K562 (cell line): ENCODE data around the gene IL12B. TPM values are rescaled to one million over a fixed set of nuclear protein-coding genes. Genes with fewer than 3 reads are reported as not detected.

Source experiments
- ATAC-seq: fragments of 200-7000 bp; cut with Tn5 transposase; 3 replicates; pipeline ENCODE4 v1.9.1; 2020; ENCODE audit warnings: moderate library complexity
- BruUV-seq: library from RNA; stranded (reverse); fragments of 400-500 nt; replicated peaks from 2 replicates; lab custom pipeline; 2021; lab: Mats Ljungman, UMichigan
- CTCF ChIA-PET: fragments of 300-600 bp; formaldehyde crosslinking; extraction: SDS; loops from one replicate; lab custom pipeline; 2021; ENCODE audit warnings: low intra/inter-chr PET ratio; lab: Yijun Ruan, JAX
- POLR2A ChIA-PET: fragments of 300-600, 350-650 bp; sonication (Branson Sonifier 250); formaldehyde crosslinking; extraction: SDS; loops from one replicate; lab custom pipeline; 2021; ENCODE audit warnings: antibody characterized with exemption, inconsistent platforms; lab: Yijun Ruan, JAX
- DNase-seq, 4 experiments: peaks; one replicate each; pipeline versions ENCODE4 v3.0.0 to v3.0.0-alpha.2; 2011 to 2018; ENCODE audit warnings: low spot score in 3 of 4, mixed read lengths in 3 of 4; ENCODE audit errors: extremely low read depth in 1 of 4
- FAIRE-seq: peaks from 2 replicates; lab custom pipeline; 2011; peaks lifted over from hg19 to GRCh38; lab: Jason Lieb, UNC
- H2AFZ ChIP-seq: 2 replicates; pipeline ENCODE4 v1.6.0; 2011; ENCODE audit warnings: low read depth, low read length, control low read depth, inconsistent platforms
- H3K27ac ChIP-seq: fragments of 200-600 bp; 3 replicates; pipeline ENCODE4 v1.8.0; 2011; ENCODE audit warnings: low read depth, mild to moderate bottlenecking, control low read depth, inconsistent platforms, low read length, moderate library complexity, mixed read lengths; ENCODE audit errors: extremely low read depth
- H3K27me3 ChIP-seq, 2 experiments: fragments of 300-600 bp in 1 of 2; 2 replicates in 1 of 2; 3 replicates in 1 of 2; pipeline versions ENCODE4 v1.6.0 to v1.8.0; 2011; ENCODE audit warnings: inconsistent platforms in 2 of 2, low read length in 2 of 2, mild to moderate bottlenecking in 1 of 2, mixed read lengths in 1 of 2, moderate library complexity in 1 of 2; ENCODE audit not compliant: control insufficient read depth in 2 of 2, insufficient read depth in 2 of 2
- H3K36me3 ChIP-seq: fragments of 300-600 bp; 3 replicates; pipeline ENCODE4 v1.8.0; 2011; ENCODE audit warnings: mild to moderate bottlenecking, low read length, inconsistent platforms; ENCODE audit not compliant: control insufficient read depth, insufficient read depth
- H3K4me1 ChIP-seq, 2 experiments: fragments of 200-600 bp in 1 of 2; replicated peaks in 1 of 2; 2 replicates in 1 of 2; 3 replicates in 1 of 2; pipeline versions ENCODE4 v1.5.1 to v1.8.0; 2011; ENCODE audit warnings: inconsistent platforms in 2 of 2, low read length in 2 of 2, mild to moderate bottlenecking in 1 of 2, mixed read lengths in 1 of 2, moderate library complexity in 1 of 2; ENCODE audit not compliant: control insufficient read depth in 2 of 2, insufficient read depth in 2 of 2
- H3K4me2 ChIP-seq: 2 replicates; pipeline ENCODE4 v1.6.1; 2011; ENCODE audit warnings: low read length, control low read depth, inconsistent platforms, mixed read lengths; ENCODE audit not compliant: insufficient read depth
- H3K4me3 ChIP-seq: fragments of 200-600 bp; sonication (generic), shearing (Covaris generic); 2 replicates; pipeline ENCODE4 v1.5.1; 2016; ENCODE audit warnings: control low read depth, inconsistent platforms
- H3K79me2 ChIP-seq: fragments of 200-600 bp; 3 replicates; pipeline ENCODE4 v1.8.0; 2011; ENCODE audit warnings: low read length, inconsistent platforms; ENCODE audit not compliant: control insufficient read depth, insufficient read depth
- H3K9ac ChIP-seq, 2 experiments: 2 replicates each; pipeline versions ENCODE4 v1.6.0 to v1.6.1; 2011; ENCODE audit warnings: low read depth in 2 of 2, low read length in 2 of 2, control low read depth in 1 of 2, inconsistent platforms in 1 of 2, mild to moderate bottlenecking in 1 of 2, mixed read lengths in 1 of 2; ENCODE audit not compliant: insufficient read depth in 1 of 2
- H3K9me1 ChIP-seq: one replicate; pipeline ENCODE4 v1.6.0; 2011; ENCODE audit warnings: inconsistent platforms, mild to moderate bottlenecking, low read length, moderate library complexity; ENCODE audit not compliant: control insufficient read depth, insufficient read depth
- H3K9me3 ChIP-seq: replicated peaks from 2 replicates; pipeline ENCODE4 v1.5.1; 2011; ENCODE audit warnings: low read depth, low read length, inconsistent platforms; ENCODE audit not compliant: control insufficient read depth, insufficient read depth
- H4K20me1 ChIP-seq: replicated peaks from 2 replicates; pipeline ENCODE4 v1.6.1; 2011; ENCODE audit warnings: low read length, inconsistent platforms, mixed read lengths; ENCODE audit not compliant: control insufficient read depth, insufficient read depth
- CTBP1 ChIP-seq: fragments of 450-650 bp; IDR thresholded peaks from 2 replicates; pipeline ENCODE4 v1.6.1; 2016; ENCODE audit warnings: borderline replicate concordance
- ESRRA ChIP-seq: fragments of 450-650 bp; IDR thresholded peaks from 2 replicates; pipeline ENCODE4 v1.6.1; 2014; ENCODE audit warnings: low read depth, mild to moderate bottlenecking, moderate library complexity, borderline replicate concordance
- GTF2A2 ChIP-seq: IDR thresholded peaks from 2 replicates; pipeline ENCODE4 v1.6.1; 2016; ENCODE audit warnings: mild to moderate bottlenecking, missing genetic modification characterization, missing compliant biosample characterization
- SP2 ChIP-seq: IDR thresholded peaks from 2 replicates; pipeline ENCODE4 v1.6.1; 2011; ENCODE audit warnings: mild to moderate bottlenecking, low read depth, low read length, moderate library complexity; ENCODE audit not compliant: poor library complexity, severe bottlenecking; ENCODE audit errors: extremely low read depth
- ZFX ChIP-seq: sonication (generic); formaldehyde crosslinking; IDR thresholded peaks from 2 replicates; pipeline ENCODE4 v1.8.0; 2022; ENCODE audit warnings: mild to moderate bottlenecking, missing genetic modification reagents, moderate library complexity
- ZNF507 ChIP-seq: conservative IDR thresholded peaks from 2 replicates; pipeline ENCODE4 v1.6.1; 2017; ENCODE audit warnings: missing genetic modification characterization, missing compliant biosample characterization
- ZNF778 ChIP-seq: fragments of 450-650 bp; formaldehyde crosslinking; IDR thresholded peaks from 2 replicates; pipeline ENCODE4 v1.4.0; 2020; ENCODE audit warnings: mild to moderate bottlenecking, moderate library complexity
- in situ Hi-C: fragments of 300-500 bp; cut with MboI; formaldehyde crosslinking; loops from 4 replicates; pipeline ENCODE4 v1.15.0; 2018; ENCODE audit warnings: inconsistent platforms, mixed read lengths
- intact Hi-C: fragments of 100-400 bp; cut with micrococcal nuclease; formaldehyde crosslinking; loops from 2 replicates; pipeline ENCODE4 v1.14.2; 2022
- polyA plus RNA-seq, 8 experiments: library from polyadenylated mRNA; depleted of rRNA in 4 of 8; stranded (reverse) in 5 of 8; unstranded in 3 of 8; fragments of >200 nt; fragmentation: Nextera tagmentation in 2 of 8; fragmentation: Illumina TruSeq in 1 of 8; extraction: Ambion mirVana in 2 of 8; extraction: Trizol in 1 of 8; gene quantifications; 2 replicates each; pipeline versions ENCODE4 v1.2.1 to v1.2.3, GENCODE V29; 2011 to 2014; ENCODE audit warnings: inconsistent platforms in 1 of 8, missing spikeins in 1 of 8
- total RNA-seq, 7 experiments: library from RNA; depleted of rRNA in 6 of 7; stranded (reverse); fragments of >200 nt in 6 of 7; fragmentation: Illumina TruSeq in 2 of 7; extraction: Trizol in 2 of 7; gene quantifications; 2 replicates each; pipeline versions ENCODE4 v1.2.1 to v1.2.3, GENCODE V29; 2011 to 2021; ENCODE audit warnings: low replicate concordance in 1 of 7
- TF ChIP-seq, protein P1 (sequence below), 2 experiments: fragments of 150-350 bp in 1 of 2; IDR thresholded peaks; 2 replicates each; pipeline ENCODE4 v1.6.1; 2012 to 2016; ENCODE audit warnings: low read depth in 2 of 2, low read length in 2 of 2, mild to moderate bottlenecking in 1 of 2, moderate library complexity in 1 of 2
- TF ChIP-seq, protein P2 (sequence below), 2 experiments: IDR thresholded peaks in 1 of 2; conservative IDR thresholded peaks in 1 of 2; 2 replicates each; pipeline ENCODE4 v1.6.1; 2016; ENCODE audit warnings: low read depth in 2 of 2, mild to moderate bottlenecking in 1 of 2, missing compliant biosample characterization in 1 of 2, missing genetic modification characterization in 1 of 2, moderate library complexity in 1 of 2
- TF ChIP-seq, protein P3 (sequence below): fragments of 250-450 bp; sonication (Bioruptor Pico); IDR thresholded peaks from 2 replicates; pipeline ENCODE4 v1.5.0; 2020; ENCODE audit warnings: mild to moderate bottlenecking
- TF ChIP-seq, protein P4 (sequence below): IDR thresholded peaks from 2 replicates; pipeline ENCODE4 v1.6.1; 2011; ENCODE audit warnings: borderline replicate concordance, low read depth, mild to moderate bottlenecking, moderate library complexity, low read length; ENCODE audit not compliant: insufficient read depth, poor library complexity, severe bottlenecking

Gene IL12B
- total and polyA plus RNA-seq, 9 of the 15 experiments (the other 6 are each of a cell fraction or from before 2014, with no cell fraction given): not detected

DNA sequence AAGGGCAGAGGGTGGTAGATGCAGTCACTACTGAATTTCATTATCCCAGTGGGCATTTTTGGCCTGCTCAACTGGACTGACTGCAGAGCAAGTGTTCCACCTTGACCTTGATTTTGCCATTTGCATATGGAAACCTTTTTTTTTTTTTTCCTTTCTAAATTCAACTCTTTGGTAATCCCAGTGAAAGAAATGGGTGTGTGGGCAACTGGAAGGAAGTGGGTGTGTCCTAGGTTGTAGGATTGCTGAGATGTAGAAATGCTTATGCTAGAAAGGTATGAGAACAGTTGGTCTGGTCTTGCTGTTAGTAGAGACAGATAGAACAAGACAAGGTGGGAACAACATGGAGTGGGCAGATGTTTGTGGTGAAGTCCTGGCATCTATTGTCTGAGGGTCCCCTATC is 7.8 kb upstream of the IL12B start:
- H3K9ac ChIP-seq: no peak overlapping the region
- ChIA-PET POLR2A (interaction anchor here (0.7 to 1.1 kb wide), 2 partner anchors 22 to 98 kb away, joined by 3 read pairs; no protein-coding TSS in a partner anchor), CTCF (no interaction called here)
- no peaks in the 10 kb centered on the region for H3K79me2 ChIP-seq
- DNase-seq: no peak
- no TSS peak for BruUV-seq
- ATAC-seq: no peak
- no peak for FAIRE-seq
- no peak overlapping the region for H2AFZ ChIP-seq
- no peaks in the 10 kb centered on the region for H4K20me1 ChIP-seq
- intact Hi-C loops: loop anchor here (10.0 kb wide), 1 partner anchor 577 kb away; the partner anchor contains the start of gene ADRA1B
- no peaks in the 10 kb centered on the region for H3K36me3 ChIP-seq
- H3K27ac ChIP-seq: peak overlapping the region; percentile 35; the same call in 1 of the 3 replicates
- no peak overlapping the region for H3K4me2 ChIP-seq
- 0 out of 5 replicates have a peak, but pooled peaks cover 0 to 2% of the 10 kb centered on the region in 2 experiments for H3K27me3 ChIP-seq
- H3K4me1 ChIP-seq: peaks cover 0 to 5% of the 10 kb centered on the region in 2 experiments; a peak in 1 of 5 replicates
- H3K9me3 ChIP-seq: no peaks in the 10 kb centered on the region
- H3K4me3 ChIP-seq: no peak overlapping the region
- H3K9me1 ChIP-seq: no peaks in the 10 kb centered on the region
- in situ Hi-C loops: loop anchor here (10.0 kb wide), 1 partner anchor 1143 kb away; no protein-coding TSS in a partner anchor
- TF ChIP-seq ZNF507 (tag) (no peak), GTF2A2 (tag) (no peak), ZNF778 (CRISPR knock-in tag) (no peak), ZFX (CRISPR knock-in tag) (no peak), ESRRA (no peak), CTBP1 (no peak), SP2 (no peak)
- TF ChIP-seq, protein P1, sequence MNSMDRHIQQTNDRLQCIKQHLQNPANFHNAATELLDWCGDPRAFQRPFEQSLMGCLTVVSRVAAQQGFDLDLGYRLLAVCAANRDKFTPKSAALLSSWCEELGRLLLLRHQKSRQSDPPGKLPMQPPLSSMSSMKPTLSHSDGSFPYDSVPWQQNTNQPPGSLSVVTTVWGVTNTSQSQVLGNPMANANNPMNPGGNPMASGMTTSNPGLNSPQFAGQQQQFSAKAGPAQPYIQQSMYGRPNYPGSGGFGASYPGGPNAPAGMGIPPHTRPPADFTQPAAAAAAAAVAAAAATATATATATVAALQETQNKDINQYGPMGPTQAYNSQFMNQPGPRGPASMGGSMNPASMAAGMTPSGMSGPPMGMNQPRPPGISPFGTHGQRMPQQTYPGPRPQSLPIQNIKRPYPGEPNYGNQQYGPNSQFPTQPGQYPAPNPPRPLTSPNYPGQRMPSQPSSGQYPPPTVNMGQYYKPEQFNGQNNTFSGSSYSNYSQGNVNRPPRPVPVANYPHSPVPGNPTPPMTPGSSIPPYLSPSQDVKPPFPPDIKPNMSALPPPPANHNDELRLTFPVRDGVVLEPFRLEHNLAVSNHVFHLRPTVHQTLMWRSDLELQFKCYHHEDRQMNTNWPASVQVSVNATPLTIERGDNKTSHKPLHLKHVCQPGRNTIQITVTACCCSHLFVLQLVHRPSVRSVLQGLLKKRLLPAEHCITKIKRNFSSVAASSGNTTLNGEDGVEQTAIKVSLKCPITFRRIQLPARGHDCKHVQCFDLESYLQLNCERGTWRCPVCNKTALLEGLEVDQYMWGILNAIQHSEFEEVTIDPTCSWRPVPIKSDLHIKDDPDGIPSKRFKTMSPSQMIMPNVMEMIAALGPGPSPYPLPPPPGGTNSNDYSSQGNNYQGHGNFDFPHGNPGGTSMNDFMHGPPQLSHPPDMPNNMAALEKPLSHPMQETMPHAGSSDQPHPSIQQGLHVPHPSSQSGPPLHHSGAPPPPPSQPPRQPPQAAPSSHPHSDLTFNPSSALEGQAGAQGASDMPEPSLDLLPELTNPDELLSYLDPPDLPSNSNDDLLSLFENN (IDR thresholded peaks at IDR 0.05; ENCODE audit: low read depth in 2 of 2, low read length in 2 of 2): no peak
- TF ChIP-seq, protein P2, sequence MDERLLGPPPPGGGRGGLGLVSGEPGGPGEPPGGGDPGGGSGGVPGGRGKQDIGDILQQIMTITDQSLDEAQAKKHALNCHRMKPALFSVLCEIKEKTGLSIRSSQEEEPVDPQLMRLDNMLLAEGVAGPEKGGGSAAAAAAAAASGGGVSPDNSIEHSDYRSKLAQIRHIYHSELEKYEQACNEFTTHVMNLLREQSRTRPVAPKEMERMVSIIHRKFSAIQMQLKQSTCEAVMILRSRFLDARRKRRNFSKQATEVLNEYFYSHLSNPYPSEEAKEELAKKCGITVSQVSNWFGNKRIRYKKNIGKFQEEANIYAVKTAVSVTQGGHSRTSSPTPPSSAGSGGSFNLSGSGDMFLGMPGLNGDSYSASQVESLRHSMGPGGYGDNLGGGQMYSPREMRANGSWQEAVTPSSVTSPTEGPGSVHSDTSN (CRISPR knock-in tag; IDR thresholded peaks at IDR 0.05; ENCODE audit: low read depth): no peak
- TF ChIP-seq, protein P2 (tag; conservative IDR thresholded peaks at IDR 0.05; ENCODE audit: low read depth): no peak
- TF ChIP-seq, protein P3, sequence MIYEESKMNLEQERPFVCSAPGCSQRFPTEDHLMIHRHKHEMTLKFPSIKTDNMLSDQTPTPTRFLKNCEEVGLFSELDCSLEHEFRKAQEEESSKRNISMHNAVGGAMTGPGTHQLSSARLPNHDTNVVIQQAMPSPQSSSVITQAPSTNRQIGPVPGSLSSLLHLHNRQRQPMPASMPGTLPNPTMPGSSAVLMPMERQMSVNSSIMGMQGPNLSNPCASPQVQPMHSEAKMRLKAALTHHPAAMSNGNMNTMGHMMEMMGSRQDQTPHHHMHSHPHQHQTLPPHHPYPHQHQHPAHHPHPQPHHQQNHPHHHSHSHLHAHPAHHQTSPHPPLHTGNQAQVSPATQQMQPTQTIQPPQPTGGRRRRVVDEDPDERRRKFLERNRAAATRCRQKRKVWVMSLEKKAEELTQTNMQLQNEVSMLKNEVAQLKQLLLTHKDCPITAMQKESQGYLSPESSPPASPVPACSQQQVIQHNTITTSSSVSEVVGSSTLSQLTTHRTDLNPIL (CRISPR knock-in tag): no peak
- TF ChIP-seq, protein P4, sequence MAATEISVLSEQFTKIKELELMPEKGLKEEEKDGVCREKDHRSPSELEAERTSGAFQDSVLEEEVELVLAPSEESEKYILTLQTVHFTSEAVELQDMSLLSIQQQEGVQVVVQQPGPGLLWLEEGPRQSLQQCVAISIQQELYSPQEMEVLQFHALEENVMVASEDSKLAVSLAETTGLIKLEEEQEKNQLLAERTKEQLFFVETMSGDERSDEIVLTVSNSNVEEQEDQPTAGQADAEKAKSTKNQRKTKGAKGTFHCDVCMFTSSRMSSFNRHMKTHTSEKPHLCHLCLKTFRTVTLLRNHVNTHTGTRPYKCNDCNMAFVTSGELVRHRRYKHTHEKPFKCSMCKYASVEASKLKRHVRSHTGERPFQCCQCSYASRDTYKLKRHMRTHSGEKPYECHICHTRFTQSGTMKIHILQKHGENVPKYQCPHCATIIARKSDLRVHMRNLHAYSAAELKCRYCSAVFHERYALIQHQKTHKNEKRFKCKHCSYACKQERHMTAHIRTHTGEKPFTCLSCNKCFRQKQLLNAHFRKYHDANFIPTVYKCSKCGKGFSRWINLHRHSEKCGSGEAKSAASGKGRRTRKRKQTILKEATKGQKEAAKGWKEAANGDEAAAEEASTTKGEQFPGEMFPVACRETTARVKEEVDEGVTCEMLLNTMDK: no peak
